GM15510 (cell line): ENCODE data around the gene TBC1D10A.

Source experiments
- POLR2A ChIP-seq: IDR thresholded peaks from 3 replicates; pipeline ENCODE4 v1.6.1; 2011; ENCODE audit warnings: borderline replicate concordance; ENCODE audit not compliant: insufficient read length; ENCODE audit errors: extremely low read depth

Gene TBC1D10A

DNA sequence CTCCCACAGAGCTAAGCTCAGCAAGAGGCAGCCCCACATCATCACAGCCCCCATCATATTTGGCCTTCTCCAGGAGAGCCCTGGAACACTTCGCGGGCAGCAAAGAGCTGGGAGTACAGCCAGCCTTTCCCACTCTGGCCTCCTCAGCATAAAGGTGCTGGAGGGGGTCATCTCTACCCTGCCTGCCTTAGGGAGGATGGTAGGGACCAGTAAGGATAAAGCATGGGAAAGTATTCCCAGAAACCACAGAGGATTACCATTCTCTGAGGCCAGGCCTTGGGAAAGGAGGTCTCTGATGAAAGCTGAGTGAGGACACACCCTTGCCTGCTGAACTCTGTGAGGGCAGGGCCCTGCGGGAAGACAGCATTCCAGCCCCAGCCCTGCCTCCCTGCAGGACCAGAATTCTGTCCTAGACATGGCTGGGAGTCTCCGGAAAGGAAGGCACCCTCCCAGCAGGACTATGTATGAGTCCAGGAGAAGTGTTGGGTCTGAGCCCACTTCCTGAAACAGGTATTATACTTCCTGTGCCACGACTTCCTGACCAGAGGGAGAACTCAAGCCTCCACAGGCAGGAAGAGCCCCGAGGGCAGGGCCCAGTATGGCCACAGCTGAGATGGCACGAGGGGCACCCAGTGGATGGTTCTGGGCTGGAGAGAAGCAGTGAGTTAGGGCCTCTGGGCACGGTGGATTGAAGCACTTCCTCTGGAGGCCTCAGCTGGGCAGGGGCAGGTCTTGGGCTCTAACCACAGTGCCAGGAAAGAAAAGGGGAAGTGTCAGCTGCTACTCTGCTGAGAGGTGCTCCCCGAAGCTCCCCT is 24.5 kb downstream of the TBC1D10A start:
- no peak for TF ChIP-seq POLR2A

- no peak for TF ChIP-seq POLR2A
These were observed 27.4 kb downstream of the TBC1D10A start for GRCh38 chr22:30299322-30299721.

DNA sequence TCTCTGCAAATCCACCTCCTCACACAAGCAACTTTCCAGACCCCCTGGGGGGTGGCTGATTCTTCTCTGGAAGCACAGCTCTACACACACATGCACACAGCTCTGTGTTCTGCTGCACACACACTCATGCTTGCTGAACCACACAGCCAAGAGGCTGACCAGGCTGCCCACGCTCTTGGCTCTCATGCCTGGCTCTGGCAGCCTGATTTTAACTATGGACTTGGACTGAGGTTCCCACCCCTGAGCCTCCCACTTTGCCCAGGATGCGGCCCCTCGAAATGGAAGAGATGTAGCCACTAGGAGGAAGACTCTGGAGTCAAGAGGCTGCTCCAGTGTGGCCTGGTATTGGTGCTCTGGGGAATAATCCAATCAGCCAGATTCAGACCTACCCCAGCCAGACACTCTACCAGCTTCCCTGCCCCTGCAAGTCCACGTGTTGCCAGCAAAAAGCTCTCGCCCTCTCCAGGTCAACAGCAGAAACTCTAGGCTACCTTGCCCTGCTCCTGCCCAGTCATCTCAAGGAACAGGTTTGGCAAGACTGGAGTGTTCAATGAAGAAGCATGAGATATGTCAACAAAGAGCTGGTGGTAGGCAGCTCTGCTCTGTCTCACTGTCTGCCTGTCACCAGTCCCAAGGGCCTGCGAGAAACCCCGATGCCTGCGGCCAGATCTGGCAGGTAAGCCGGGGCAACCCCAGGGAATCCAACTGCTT is 28.6 kb downstream of the TBC1D10A start:
- TF ChIP-seq POLR2A = no peak

DNA sequence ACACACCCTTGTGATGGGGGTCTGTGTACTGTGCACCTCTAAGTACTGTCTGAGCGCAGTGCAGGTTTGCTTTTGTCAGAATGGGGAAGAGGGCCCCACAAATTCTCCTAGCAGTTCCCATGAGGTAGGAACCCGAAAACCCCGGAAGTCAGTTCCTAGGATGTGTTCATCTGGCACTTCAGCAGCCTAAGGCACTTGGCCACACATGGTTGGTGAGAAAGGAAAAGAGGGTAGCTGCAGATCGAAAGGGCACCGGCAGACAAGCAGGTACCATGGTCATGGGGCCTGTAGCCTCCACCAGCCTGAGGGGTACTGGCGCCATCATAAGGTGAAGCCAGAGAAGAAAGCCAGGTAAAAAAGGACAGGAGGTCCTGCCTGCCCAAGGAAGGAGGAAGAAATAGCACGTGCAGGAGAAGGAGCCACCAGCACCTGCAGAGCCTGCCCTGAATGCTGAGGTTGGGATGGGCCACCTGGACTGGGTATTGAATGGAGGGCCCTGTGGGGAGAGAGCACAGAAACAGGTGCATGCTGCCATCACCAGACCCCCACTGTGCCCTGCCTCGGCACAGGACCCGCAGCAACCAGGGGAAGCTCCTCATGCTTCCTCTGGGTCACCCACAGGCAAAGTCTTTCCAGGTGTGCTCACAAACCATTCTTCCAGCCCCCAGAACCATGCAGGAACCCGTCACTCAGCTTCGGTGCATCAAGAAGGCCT is 29.3 kb downstream of the TBC1D10A start:
- no peak for TF ChIP-seq POLR2A

- TF ChIP-seq POLR2A = no peak
These were observed 29.9 kb downstream of the TBC1D10A start for GRCh38 chr22:30296833-30297232.

GRCh38 chr22:30296324-30296723 is 30.4 kb downstream of the TBC1D10A start:
- TF ChIP-seq POLR2A = no peak

DNA sequence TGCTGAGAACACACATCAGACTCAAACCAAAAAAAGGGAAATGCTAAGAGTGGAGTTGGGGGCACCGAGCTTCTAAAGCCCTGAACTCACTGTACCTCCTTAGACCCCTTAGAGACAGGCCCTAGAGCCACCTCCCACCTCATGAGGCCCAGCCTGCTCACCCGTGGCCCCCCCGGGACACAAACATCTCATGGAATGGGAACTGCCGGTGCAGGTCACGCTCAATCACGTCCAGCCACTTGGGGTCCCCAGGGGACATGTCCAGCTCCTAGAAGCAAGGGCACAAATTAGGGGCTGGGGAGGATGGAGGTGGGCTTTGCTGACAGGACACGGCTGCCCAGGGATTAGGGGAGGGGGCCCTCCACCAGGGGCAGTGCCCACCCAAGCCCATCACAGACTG is 31.2 kb downstream of the TBC1D10A start:
- no peak for TF ChIP-seq POLR2A

GRCh38 chr22:30294830-30295229 is 31.9 kb downstream of the TBC1D10A start:
- TF ChIP-seq POLR2A = no peak

GRCh38 chr22:30294066-30294465 is 32.7 kb downstream of the TBC1D10A start:
- no peak for TF ChIP-seq POLR2A

DNA sequence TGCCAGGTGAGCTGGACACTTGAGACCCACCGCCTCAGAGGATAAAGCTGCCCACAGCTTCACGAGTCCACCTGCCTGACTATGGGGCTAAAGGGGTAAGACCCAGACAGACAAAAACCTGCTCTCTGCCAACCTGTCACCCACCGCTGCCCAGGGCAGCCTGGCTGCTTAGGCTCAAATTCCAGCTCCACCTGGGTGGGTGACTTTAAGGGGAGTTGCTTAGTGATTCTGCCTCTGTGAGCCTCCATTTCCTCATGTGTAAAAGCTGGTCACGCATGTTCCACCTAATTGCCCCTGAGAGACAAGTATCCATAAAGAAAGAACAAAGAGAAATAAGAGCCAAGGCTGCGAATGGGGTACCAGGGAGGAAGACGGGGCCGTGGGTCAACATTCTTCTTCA is 33.7 kb downstream of the TBC1D10A start:
- no peak for TF ChIP-seq POLR2A

DNA sequence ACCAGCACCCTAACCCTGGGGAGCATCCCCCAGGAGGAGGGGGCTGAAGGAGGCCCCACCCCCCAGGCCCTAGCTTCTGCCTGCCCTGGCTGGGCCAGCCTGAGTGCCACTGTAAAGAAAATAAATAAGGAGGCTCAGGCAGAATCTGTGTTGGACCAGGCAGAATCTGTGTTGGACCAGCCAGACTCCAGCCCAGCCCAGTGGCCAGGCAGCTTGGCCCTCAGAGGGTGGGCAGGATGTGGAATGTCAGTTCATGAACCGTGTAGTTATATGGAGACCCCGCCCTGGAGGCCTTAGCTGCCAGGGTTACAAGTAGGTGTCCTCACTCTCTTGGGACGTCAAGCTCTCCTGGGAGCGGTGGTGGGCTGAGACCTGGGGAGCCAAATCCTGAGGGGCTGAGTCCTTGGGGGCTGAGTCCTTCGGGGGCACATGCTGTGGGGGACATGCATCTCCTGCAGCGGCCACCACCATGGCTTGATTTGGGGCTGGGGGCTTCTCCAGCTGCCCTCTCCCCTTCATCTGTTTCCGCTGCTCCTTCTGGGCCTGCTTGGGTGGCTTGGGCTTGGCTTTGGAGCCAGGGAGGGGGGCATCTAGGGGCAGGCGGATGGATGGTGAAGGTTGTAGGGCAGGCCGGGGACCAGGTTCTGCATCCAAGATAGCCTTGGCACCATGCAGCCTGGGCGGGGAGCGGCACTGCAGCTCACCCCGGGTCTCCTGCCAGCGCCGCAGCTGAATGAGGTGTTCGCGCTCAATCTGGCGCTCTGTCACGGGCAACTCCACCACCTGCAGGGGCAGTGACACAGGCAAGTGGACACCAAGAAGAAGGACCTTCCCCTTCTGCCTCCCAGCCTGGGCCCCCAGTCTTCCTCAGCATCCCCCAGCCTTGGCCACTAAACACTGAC is 34.4 kb downstream of the TBC1D10A start:
- no peak for TF ChIP-seq POLR2A

GRCh38 chr22:30291058-30291892 is 35.5 kb downstream of the TBC1D10A start:
- no peak for TF ChIP-seq POLR2A

DNA sequence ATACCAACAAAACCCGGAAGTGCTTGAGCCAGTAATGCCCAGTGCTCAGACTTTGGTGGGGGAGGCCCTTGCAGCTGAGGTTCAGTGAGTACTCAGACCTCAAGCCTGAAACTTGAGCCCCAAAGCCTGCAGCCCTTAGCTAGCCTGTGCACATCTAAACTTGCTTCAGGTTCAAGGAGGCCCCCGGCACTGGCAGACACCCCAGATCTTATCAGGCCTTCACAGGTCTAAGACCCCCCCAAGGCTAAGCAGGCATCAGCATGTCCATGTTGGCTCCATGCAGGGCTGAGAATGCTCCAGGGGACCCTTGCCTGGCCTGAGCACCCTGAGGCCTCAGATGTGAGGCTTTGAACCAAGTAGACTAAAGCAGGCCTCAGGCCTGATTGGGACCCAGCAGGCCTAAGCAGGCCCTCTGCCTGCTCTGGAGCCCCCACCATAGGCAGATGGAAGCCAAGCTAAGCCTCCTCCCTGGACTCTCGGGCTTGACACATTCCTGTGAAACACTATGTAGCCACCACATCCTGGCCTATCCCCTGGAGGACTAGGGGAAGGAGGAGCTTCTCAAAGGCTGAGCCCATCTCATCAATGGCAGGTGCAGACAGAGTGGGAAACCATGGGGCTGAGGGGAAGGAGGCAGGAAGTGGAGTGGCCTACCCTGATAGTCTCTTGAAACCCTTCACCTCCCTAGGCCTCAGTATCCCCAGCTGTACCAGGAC is 36.2 kb downstream of the TBC1D10A start:
- TF ChIP-seq POLR2A = no peak
